HL-60/S4 treated with phorbol 12-myristate 13-acetate at 8.2 ng/mL for 4 days and 3 days (cell line): Measurements from ENCODE around the gene FMN1.

Source experiments
- in situ Hi-C: fragments of 300-500 bp; cut with MboI; formaldehyde crosslinking; loops from 2 replicates; pipeline ENCODE4 v1.15.0; 2022; ENCODE audit warnings: low sequenced_read_pairs

Gene FMN1

GRCh38 chr15:32946210-32946609 is 248.3 kb downstream of the FMN1 start:
- in situ Hi-C loops: loop anchor here (25.0 kb wide), 1 partner anchor 284 kb away; no protein-coding TSS in a partner anchor

- in situ Hi-C loops: loop anchor here (25.0 kb wide), 1 partner anchor 282 kb away; no protein-coding TSS in a partner anchor
Observed at GRCh38 chr15:32944431-32944830, 250.1 kb downstream of the FMN1 start.

GRCh38 chr15:32943711-32944110 is 250.8 kb downstream of the FMN1 start:
- in situ Hi-C loops: loop anchor here (25.0 kb wide), 1 partner anchor 281 kb away; no protein-coding TSS in a partner anchor

- in situ Hi-C loops: loop anchor here (25.0 kb wide), 1 partner anchor 280 kb away; no protein-coding TSS in a partner anchor
Observed at GRCh38 chr15:32942401-32942841, 252.1 kb downstream of the FMN1 start.

- in situ Hi-C loops: loop anchor here (25.0 kb wide), 1 partner anchor 280 kb away; no protein-coding TSS in a partner anchor
Observed at GRCh38 chr15:32941823-32942222, 252.7 kb downstream of the FMN1 start.

GRCh38 chr15:32936976-32937375 is 257.5 kb downstream of the FMN1 start:
- in situ Hi-C loops: loop anchor here (25.0 kb wide), 1 partner anchor 275 kb away; no protein-coding TSS in a partner anchor

GRCh38 chr15:32936283-32936918 is 258.1 kb downstream of the FMN1 start:
- in situ Hi-C loops: loop anchor here (25.0 kb wide), 1 partner anchor 274 kb away; no protein-coding TSS in a partner anchor

GRCh38 chr15:32935139-32935538 is 259.4 kb downstream of the FMN1 start:
- in situ Hi-C loops: loop anchor here (25.0 kb wide), 1 partner anchor 273 kb away; no protein-coding TSS in a partner anchor

GRCh38 chr15:32933236-32933635 is 261.3 kb downstream of the FMN1 start:
- in situ Hi-C loops: loop anchor here (25.0 kb wide), 1 partner anchor 271 kb away; no protein-coding TSS in a partner anchor

GRCh38 chr15:32928876-32929275 is 265.6 kb downstream of the FMN1 start:
- in situ Hi-C loops: loop anchor here (25.0 kb wide), 1 partner anchor 267 kb away; no protein-coding TSS in a partner anchor

GRCh38 chr15:32927124-32927523 is 267.4 kb downstream of the FMN1 start:
- in situ Hi-C loops: loop anchor here (25.0 kb wide), 1 partner anchor 265 kb away; no protein-coding TSS in a partner anchor

- in situ Hi-C loops: no loop called here
Observed at GRCh38 chr15:32923176-32923575, 271.3 kb downstream of the FMN1 start.

- in situ Hi-C loops: no loop called here
Observed at GRCh38 chr15:32922541-32922940, 272.0 kb downstream of the FMN1 start.

- in situ Hi-C loops: no loop called here
Observed at GRCh38 chr15:32919749-32920414, 274.6 kb downstream of the FMN1 start.

GRCh38 chr15:32918547-32918946 is 276.0 kb downstream of the FMN1 start:
- in situ Hi-C loops: no loop called here

GRCh38 chr15:32910839-32911238 is 283.7 kb downstream of the FMN1 start:
- in situ Hi-C loops: no loop called here

- in situ Hi-C loops: no loop called here
Observed at GRCh38 chr15:32909431-32909830, 285.1 kb downstream of the FMN1 start.

- in situ Hi-C loops: no loop called here
Observed at GRCh38 chr15:32908872-32909271, 285.6 kb downstream of the FMN1 start.

- in situ Hi-C loops: no loop called here
Observed at GRCh38 chr15:32908135-32908801, 286.2 kb downstream of the FMN1 start.

GRCh38 chr15:32905481-32905880 is 289.0 kb downstream of the FMN1 start:
- in situ Hi-C loops: no loop called here

GRCh38 chr15:32904448-32904847 is 290.1 kb downstream of the FMN1 start:
- in situ Hi-C loops: no loop called here
